ENCODE data around the gene FRMD4B. TPM values are rescaled to one million over a fixed set of nuclear protein-coding genes. Genes with fewer than 3 reads are reported as not detected.

FRMD4B gene
- total and polyA plus RNA-seq, 7 donors, result 8.2 to 21.5 (median 13.2) TPM

DNA sequence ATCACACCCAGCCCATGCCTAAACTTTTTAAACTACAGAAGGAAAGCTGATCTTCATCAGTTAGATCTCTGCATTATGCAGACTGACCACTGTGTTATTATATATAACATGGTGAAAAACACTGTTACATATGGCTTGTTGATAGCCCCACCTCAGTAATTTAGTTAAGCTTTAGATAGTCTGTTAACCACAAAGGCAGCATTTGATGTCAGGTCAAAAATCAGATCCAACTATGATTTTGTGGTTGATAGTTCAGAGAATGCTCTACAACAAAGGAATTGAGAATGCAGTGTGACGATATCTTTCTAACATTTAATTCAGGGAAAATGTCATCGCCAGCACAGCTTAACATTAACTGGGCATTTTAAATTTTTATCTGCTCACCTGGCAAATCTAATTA, 225.8 kb downstream of the FRMD4B start:
- no peaks in the 10 kb centered on the region for H3K36me3 ChIP-seq
- no peak overlapping the region for H3K27ac ChIP-seq
- TF ChIP-seq POLR2AphosphoS5 (IDR thresholded peaks at IDR 0.05), result no peak
- TF ChIP-seq, protein P1, sequence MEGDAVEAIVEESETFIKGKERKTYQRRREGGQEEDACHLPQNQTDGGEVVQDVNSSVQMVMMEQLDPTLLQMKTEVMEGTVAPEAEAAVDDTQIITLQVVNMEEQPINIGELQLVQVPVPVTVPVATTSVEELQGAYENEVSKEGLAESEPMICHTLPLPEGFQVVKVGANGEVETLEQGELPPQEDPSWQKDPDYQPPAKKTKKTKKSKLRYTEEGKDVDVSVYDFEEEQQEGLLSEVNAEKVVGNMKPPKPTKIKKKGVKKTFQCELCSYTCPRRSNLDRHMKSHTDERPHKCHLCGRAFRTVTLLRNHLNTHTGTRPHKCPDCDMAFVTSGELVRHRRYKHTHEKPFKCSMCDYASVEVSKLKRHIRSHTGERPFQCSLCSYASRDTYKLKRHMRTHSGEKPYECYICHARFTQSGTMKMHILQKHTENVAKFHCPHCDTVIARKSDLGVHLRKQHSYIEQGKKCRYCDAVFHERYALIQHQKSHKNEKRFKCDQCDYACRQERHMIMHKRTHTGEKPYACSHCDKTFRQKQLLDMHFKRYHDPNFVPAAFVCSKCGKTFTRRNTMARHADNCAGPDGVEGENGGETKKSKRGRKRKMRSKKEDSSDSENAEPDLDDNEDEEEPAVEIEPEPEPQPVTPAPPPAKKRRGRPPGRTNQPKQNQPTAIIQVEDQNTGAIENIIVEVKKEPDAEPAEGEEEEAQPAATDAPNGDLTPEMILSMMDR (IDR thresholded peaks at IDR 0.05), result no peak
- no peak for TF ChIP-seq EP300 (IDR thresholded peaks at IDR 0.05)
- TF ChIP-seq POLR2A (IDR thresholded peaks at IDR 0.05), result no peak
- 78 to 80% methylated on average over 2 of the region's 2 CpGs for WGBS, 2 donors
- no peak for DNase-seq
- H3K4me1 ChIP-seq, result no peaks in the 10 kb centered on the region
- no peaks in the 10 kb centered on the region for H3K9me3 ChIP-seq
- intact Hi-C loops (cut with DNase I), result loop anchor here (5.0 kb wide), 1 partner anchor 252 kb away; no protein-coding TSS in a partner anchor
- H3K4me3 ChIP-seq, result no peak overlapping the region
- H3K27me3 ChIP-seq, result no peaks in the 10 kb centered on the region

DNA sequence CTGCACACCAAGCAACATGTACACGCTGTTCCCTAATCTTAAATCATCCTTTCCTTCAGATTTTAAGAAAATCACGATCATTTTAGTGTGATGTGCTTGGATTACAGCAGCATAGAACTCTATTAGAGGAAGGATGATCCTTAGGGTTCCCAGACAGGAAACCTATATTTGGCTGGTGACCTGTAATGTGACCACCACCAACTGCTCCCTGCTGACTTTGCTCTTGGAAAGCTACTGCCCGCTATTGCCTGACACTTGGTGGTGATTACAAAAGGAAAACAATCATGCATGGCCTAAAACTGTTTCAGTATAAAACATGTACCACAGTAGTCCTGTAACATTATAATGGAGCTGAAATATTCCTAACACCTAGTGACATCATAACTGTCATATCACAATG, 236.3 kb downstream of the FRMD4B start:
- no peaks in the 10 kb centered on the region for H3K9me3 ChIP-seq
- WGBS, 2 donors, result 89 to 95% methylated on average over 3 of the region's 3 CpGs

DNA sequence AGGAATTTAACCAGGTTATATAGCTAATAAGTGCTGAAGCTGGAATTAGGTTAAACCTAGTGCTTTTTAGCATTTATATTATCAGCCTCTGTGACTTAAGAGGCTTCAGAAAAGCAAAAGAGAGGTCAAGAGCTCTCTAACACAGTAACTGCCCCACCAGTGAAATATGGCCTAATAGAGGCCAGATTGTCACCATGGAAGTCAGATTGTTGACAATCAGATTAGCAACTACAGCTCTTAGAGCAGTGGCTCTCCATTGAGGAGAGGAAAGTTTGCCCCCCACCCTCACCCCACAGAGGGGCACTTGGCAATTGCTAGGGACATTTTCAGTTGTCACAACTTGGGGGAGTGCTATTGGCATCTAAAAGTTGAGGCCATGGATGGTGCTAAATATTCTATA, 240.2 kb downstream of the FRMD4B start:
- Histone ChIP-seq H3K27me3 (no peaks in the 10 kb centered on the region), H3K27ac (no peak overlapping the region), H3K4me3 (no peak overlapping the region), H3K9me3 (no peaks in the 10 kb centered on the region), H3K4me1 (no peaks in the 10 kb centered on the region), H3K36me3 (no peaks in the 10 kb centered on the region)
- no peak for DNase-seq
- intact Hi-C loops (cut with DNase I), result no loop called here
- TF ChIP-seq POLR2AphosphoS5 (IDR thresholded peaks at IDR 0.05) (no peak), POLR2A (IDR thresholded peaks at IDR 0.05) (no peak), EP300 (IDR thresholded peaks at IDR 0.05) (no peak)
- TF ChIP-seq, protein P1 (IDR thresholded peaks at IDR 0.05), result no peak

More for the DNA sequence above, 236.3 kb downstream of the FRMD4B start:
- Histone ChIP-seq H3K4me1 (no peaks in the 10 kb centered on the region), H3K27ac (no peak overlapping the region), H3K27me3 (no peaks in the 10 kb centered on the region), H3K36me3 (no peaks in the 10 kb centered on the region), H3K4me3 (no peak overlapping the region)
- TF ChIP-seq EP300 (IDR thresholded peaks at IDR 0.05), result no peak
- intact Hi-C loops (cut with DNase I), result no loop called here
- no peak for DNase-seq

DNA sequence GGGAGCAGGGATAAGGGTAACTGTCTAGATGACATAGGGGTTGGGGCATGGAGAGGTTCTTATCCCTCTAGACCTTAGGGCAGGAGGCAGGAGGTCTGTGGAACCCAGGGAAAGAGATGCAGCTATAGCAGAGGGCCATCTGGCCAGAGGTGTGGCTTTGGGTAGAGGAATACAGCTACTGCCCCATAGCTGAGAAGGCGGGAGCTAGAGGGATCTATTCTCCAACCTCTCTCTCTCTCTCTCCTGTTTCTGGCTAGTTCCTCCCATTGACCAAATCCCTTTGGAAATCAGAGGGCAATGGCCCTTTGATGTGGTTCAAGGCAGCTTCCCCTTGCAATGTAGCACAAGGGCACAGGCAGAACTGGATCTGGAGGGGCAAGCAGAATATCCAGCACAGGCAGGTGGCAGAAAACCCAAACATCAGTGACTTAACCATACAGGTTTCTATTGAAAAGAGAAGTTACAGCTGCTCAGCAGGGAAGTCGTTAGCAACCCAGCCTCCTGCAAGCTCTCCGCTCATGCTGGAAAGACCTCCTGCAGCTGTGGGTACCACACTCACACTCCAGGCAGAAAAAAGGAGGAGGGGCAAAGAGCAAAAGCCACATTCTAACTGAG, 241.2 kb downstream of the FRMD4B start:
- no peaks in the 10 kb centered on the region for H3K27me3 ChIP-seq
- intact Hi-C loops (cut with DNase I), result no loop called here
- no peak overlapping the region for H3K4me3 ChIP-seq
- no peak for DNase-seq
- no peaks in the 10 kb centered on the region for H3K4me1 ChIP-seq
- no peaks in the 10 kb centered on the region for H3K9me3 ChIP-seq
- TF ChIP-seq, protein P1 (IDR thresholded peaks at IDR 0.05), result no peak
- TF ChIP-seq EP300 (IDR thresholded peaks at IDR 0.05) (no peak), POLR2A (IDR thresholded peaks at IDR 0.05) (no peak), POLR2AphosphoS5 (IDR thresholded peaks at IDR 0.05) (no peak)
- WGBS, 2 donors, result 68 to 85% methylated on average over 3 of the region's 3 CpGs
- H3K27ac ChIP-seq, result no peak overlapping the region
- no peaks in the 10 kb centered on the region for H3K36me3 ChIP-seq

DNA sequence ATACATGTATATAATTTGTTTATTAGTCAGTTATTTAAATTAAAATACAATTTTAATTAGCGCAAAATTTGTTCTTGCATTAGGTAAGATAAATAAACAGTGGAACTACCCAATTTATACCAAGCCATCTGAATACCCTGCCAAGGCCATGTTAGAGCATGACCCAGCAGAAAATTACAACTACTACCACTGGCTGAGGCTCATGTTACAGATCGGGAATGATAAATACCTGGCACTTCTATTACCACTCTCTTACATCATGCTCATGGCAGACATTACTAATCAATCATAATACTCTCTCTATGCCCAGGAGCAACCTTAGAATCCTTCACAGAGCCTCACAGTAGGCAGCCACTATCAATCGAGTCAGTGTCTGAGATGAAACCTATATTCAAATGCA, 242.3 kb downstream of the FRMD4B start:
- H3K36me3 ChIP-seq, result no peaks in the 10 kb centered on the region
- WGBS, 2 donors, result 85 to 96% methylated on average over 3 of the region's 3 CpGs
- intact Hi-C loops (cut with DNase I), result no loop called here
- H3K27ac ChIP-seq, result no peak overlapping the region
- no peaks in the 10 kb centered on the region for H3K4me1 ChIP-seq
- no peaks in the 10 kb centered on the region for H3K9me3 ChIP-seq
- no peaks in the 10 kb centered on the region for H3K27me3 ChIP-seq
- TF ChIP-seq, protein P1 (IDR thresholded peaks at IDR 0.05), result no peak
- TF ChIP-seq POLR2AphosphoS5 (IDR thresholded peaks at IDR 0.05) (no peak), EP300 (IDR thresholded peaks at IDR 0.05) (no peak), POLR2A (IDR thresholded peaks at IDR 0.05) (no peak)
- H3K4me3 ChIP-seq, result no peak overlapping the region
- DNase-seq, result no peak
